Body of pancreas (tissue), 4 donors: ENCODE measurements around the gene CEP170. TPM values are rescaled to one million over a fixed set of nuclear protein-coding genes. Genes with fewer than 3 reads are reported as not detected.
"Not testable (repeated sequence)": the region's sequence is repeated elsewhere in the genome, so short reads cannot be mapped to it uniquely, and the experiment has no call there.

Source experiments
- ATAC-seq: fragments of 150-250 bp; one replicate; pipeline ENCODE4 v1.9.1; 2016
- DNase-seq, 4 donors: peaks; one replicate each; pipeline ENCODE4 v3.0.0-alpha.2; 2019
- H3K27ac ChIP-seq, 4 donors: fragments of 200-600 bp; sonication (generic); 1 replicate in 3 of 4; 2 replicates in 1 of 4; pipeline versions ENCODE4 v1.5.1 to v1.6.1; 2016 to 2019; ENCODE audit warnings: mild to moderate bottlenecking in 1 of 4, mixed read lengths in 1 of 4, moderate library complexity in 1 of 4
- H3K27me3 ChIP-seq, 2 donors: fragments of 200-600 bp; sonication (generic); one replicate each; pipeline ENCODE4 v1.6.0; 2016; ENCODE audit warnings: mild to moderate bottlenecking in 1 of 2
- H3K36me3 ChIP-seq, 2 donors: fragments of 200-600 bp; sonication (generic); replicated peaks in 1 of 2; 2 replicates each; pipeline ENCODE4 v1.5.1; 2016; ENCODE audit warnings: low read depth in 2 of 2; ENCODE audit not compliant: insufficient read depth in 1 of 2
- H3K4me1 ChIP-seq: fragments of 200-600 bp; sonication (generic); one replicate; pipeline ENCODE4 v1.6.0; 2016
- H3K4me3 ChIP-seq, 2 donors: fragments of 200-600 bp; sonication (generic); 1 replicate in 1 of 2; 2 replicates in 1 of 2; pipeline ENCODE4 v1.5.1; 2016 to 2019
- H3K9me3 ChIP-seq, 3 donors: fragments of 200-600 bp; sonication (generic); 1 replicate in 2 of 3; 2 replicates in 1 of 3; pipeline ENCODE4 v1.5.1; 2016
- POLR2A ChIP-seq, 3 donors: fragments of 450-650 bp; IDR thresholded peaks; one replicate each; pipeline ENCODE4 v1.6.1; 2016; ENCODE audit warnings: antibody characterized with exemption in 3 of 3, mild to moderate bottlenecking in 2 of 3
- WGBS, 2 donors: methylation state at CpG; one replicate each; pipeline ENCODE4 v1.1.5; 2017; 5-methylcytosine and 5-hydroxymethylcytosine counted together
- intact Hi-C: fragments of 100-400 bp; cut with DNase I; formaldehyde crosslinking; loops from one replicate; pipeline ENCODE4 v1.15.1; 2023
- total RNA-seq, 2 donors: library from RNA; depleted of rRNA; stranded (reverse); fragments of >200 nt; gene quantifications; one replicate each; pipeline ENCODE4 v1.1.0, GENCODE V29; 2016
- TF ChIP-seq, protein P1 (sequence below), 7 experiments: fragments of 450-650 bp in 4 of 7; fragments of 200-600 bp in 3 of 7; sonication (generic) in 3 of 7; IDR thresholded peaks; one replicate each; pipeline ENCODE4 v1.5.1; 2016 to 2019; ENCODE audit warnings: antibody characterized with exemption in 7 of 7

CEP170 gene
- total RNA-seq, 2 donors from 2014 or later: 17.5 to 22.3 TPM

GRCh38 chr1:243217349-243217748, 37.7 kb downstream of the CEP170 start:
- no peak overlapping the region for H3K27ac ChIP-seq
- no peaks in the 10 kb centered on the region for H3K27me3 ChIP-seq
- WGBS, 2 donors: 86 to 97% methylated on average over 2 of the region's 2 CpGs
- H3K36me3 ChIP-seq: peaks cover 0 to 4% of the 10 kb centered on the region in 2 donors
- H3K4me1 ChIP-seq: no peaks in the 10 kb centered on the region
- no peak for DNase-seq
- no peak for ATAC-seq
- TF ChIP-seq, protein P1, sequence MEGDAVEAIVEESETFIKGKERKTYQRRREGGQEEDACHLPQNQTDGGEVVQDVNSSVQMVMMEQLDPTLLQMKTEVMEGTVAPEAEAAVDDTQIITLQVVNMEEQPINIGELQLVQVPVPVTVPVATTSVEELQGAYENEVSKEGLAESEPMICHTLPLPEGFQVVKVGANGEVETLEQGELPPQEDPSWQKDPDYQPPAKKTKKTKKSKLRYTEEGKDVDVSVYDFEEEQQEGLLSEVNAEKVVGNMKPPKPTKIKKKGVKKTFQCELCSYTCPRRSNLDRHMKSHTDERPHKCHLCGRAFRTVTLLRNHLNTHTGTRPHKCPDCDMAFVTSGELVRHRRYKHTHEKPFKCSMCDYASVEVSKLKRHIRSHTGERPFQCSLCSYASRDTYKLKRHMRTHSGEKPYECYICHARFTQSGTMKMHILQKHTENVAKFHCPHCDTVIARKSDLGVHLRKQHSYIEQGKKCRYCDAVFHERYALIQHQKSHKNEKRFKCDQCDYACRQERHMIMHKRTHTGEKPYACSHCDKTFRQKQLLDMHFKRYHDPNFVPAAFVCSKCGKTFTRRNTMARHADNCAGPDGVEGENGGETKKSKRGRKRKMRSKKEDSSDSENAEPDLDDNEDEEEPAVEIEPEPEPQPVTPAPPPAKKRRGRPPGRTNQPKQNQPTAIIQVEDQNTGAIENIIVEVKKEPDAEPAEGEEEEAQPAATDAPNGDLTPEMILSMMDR (IDR thresholded peaks at IDR 0.05): no peak
- no peak for TF ChIP-seq POLR2A (IDR thresholded peaks at IDR 0.05)
- no peaks in the 10 kb centered on the region for H3K9me3 ChIP-seq
- intact Hi-C loops: no loop called here
- no peak overlapping the region for H3K4me3 ChIP-seq

DNA sequence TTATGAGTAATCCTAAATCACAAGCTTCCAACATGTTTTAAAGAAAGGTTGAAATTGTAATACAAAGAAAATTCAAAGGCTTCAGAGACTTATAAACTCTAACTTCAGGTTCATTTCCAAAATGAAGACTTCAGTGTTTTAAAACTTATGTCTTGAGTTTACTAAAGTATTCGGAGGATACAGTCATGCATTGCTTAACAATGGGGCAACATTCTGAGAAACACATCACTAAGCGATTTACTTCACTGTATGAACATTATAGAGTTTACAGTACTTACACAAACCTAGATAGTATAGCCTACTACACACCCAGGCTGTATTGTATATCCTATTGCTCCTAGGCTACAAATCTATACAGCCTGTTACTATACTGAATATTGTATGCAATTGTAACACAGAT, 38.3 kb downstream of the CEP170 start:
- no peak overlapping the region for H3K4me3 ChIP-seq
- H3K4me1 ChIP-seq: no peaks in the 10 kb centered on the region
- no peaks in the 10 kb centered on the region for H3K27me3 ChIP-seq
- H3K36me3 ChIP-seq: peaks cover 0 to 4% of the 10 kb centered on the region in 2 donors
- DNase-seq (no peak), ATAC-seq (no peak)
- no peak overlapping the region for H3K27ac ChIP-seq
- TF ChIP-seq POLR2A (IDR thresholded peaks at IDR 0.05): no peak
- TF ChIP-seq, protein P1 (IDR thresholded peaks at IDR 0.05): no peak
- no peaks in the 10 kb centered on the region for H3K9me3 ChIP-seq
- 89 to 94% methylated on average over 2 of the region's 2 CpGs for WGBS, 2 donors
- intact Hi-C loops: no loop called here

DNA sequence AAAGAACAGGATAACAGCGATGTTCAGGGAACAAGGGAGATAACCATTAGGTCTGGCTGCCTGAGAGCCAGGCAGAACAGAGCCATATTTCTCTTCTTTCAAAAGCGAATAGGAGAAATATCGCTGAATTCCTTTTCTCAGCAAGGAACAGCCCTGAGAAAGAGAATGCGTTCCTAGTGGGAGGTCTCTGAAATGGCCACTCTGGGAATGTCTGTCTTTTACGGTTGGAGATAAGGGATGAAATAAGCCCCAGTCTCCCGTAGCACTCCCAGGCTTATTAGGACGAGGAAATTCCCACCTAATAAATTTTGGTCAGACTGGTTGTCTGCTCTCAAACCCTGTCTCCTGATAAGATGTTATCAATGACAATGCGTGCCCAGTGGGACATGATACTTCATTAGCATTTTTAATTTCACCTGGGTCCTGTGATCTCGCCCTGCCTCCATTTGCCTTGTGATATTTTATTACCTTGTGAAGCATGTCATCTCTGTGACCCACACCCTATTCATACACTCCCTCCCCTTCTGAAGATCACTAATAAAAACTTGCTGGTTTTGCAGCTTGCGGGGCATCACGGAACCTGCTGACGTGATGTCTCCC, 39.7 kb downstream of the CEP170 start:
- DNase-seq, H3K4me3 ChIP-seq, H3K36me3 ChIP-seq, intact Hi-C loops, H3K9me3 ChIP-seq, ATAC-seq, H3K27ac ChIP-seq, H3K27me3 ChIP-seq, H3K4me1 ChIP-seq: not testable (repeated sequence)
- 87 to 91% methylated on average over 12 of the region's 12 CpGs for WGBS, 2 donors

- H3K36me3 ChIP-seq: no peaks in the 10 kb centered on the region
- intact Hi-C loops: no loop called here
- H3K4me1 ChIP-seq: no peaks in the 10 kb centered on the region
- WGBS, 2 donors: 72% methylated on average over 4 of the region's 4 CpGs
- no peaks in the 10 kb centered on the region for H3K27me3 ChIP-seq
- no peak overlapping the region for H3K27ac ChIP-seq
- H3K4me3 ChIP-seq: no peak overlapping the region
- no peak for DNase-seq
- no peak for ATAC-seq
- no peak for TF ChIP-seq POLR2A (IDR thresholded peaks at IDR 0.05)
- TF ChIP-seq, protein P1 (IDR thresholded peaks at IDR 0.05): no peak
- H3K9me3 ChIP-seq: no peaks in the 10 kb centered on the region
These were observed 41.9 kb downstream of the CEP170 start for GRCh38 chr1:243213045-243213787.

DNA sequence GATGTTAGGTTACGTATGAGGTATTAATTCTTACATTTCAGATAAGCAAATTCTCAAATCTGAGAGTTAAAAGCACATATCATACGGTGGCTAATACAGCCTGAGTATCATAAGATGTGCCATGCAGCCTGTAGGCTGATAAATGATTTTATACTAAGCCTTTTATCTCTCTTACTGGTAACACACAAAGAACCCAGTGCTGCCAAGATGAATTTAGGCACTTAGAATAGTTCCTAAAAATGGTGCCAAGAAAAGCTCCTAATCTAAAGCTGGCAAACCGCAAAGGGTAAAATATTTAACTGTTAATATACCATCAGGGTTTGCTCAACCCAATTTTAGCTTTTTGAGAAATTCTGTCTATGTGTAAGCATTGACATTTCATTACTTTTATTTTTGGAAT, 43.1 kb downstream of the CEP170 start:
- H3K4me3 ChIP-seq, H3K36me3 ChIP-seq, H3K27ac ChIP-seq, intact Hi-C loops, H3K9me3 ChIP-seq, H3K27me3 ChIP-seq, ATAC-seq, H3K4me1 ChIP-seq, DNase-seq: not testable (repeated sequence)
- WGBS, 2 donors: 21 to 22% methylated on average over 3 of the region's 3 CpGs

GRCh38 chr1:243205026-243205501, 50.0 kb downstream of the CEP170 start:
- 96 to 100% methylated on average over 3 of the region's 3 CpGs for WGBS, 2 donors
- intact Hi-C loops, DNase-seq, H3K4me1 ChIP-seq, H3K27ac ChIP-seq, H3K9me3 ChIP-seq, H3K36me3 ChIP-seq, H3K27me3 ChIP-seq, ATAC-seq, H3K4me3 ChIP-seq: not testable (repeated sequence)

DNA sequence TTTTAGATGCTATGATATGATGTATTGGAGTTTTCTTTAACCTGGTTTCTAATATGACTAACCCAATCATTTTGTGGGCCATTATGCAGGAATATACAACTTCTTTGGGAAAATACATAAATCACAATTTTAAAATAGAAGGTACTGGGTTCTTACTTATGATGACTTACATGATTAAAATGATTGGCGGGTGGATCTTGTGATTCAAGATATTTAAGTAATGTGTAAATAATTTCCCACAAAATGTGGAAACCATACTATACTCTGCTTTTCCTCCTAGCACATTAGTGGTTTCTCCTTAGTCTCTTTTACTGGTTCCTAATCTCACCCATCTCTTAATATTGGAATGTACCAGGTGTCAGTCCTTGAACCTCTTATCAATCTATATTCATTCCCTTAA, 50.7 kb downstream of the CEP170 start:
- intact Hi-C loops, H3K4me1 ChIP-seq, H3K27me3 ChIP-seq, H3K36me3 ChIP-seq, DNase-seq, ATAC-seq, H3K9me3 ChIP-seq, H3K4me3 ChIP-seq, H3K27ac ChIP-seq: not testable (repeated sequence)
- WGBS, 2 donors: 92 to 94% methylated on average over 1 of the region's 1 CpG

DNA sequence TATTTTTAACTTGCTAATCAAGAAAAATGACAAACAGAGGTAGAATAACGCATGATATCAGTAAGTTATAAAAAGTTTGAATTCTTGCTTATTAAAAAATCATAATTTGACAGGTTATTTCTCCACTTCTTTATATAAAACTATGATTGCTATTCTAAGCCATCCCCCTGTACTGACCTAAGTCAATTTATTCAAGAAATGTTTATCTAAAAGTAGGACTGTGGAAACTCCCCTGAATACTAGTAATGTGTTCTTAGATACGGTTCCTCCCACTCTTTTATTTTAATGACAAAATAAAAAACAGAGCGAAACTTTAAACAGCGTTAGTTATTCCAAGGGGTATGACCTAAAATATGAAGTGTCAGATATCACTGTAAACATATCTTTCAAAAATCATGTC, 51.9 kb downstream of the CEP170 start:
- H3K9me3 ChIP-seq, H3K4me1 ChIP-seq, ATAC-seq, intact Hi-C loops, H3K4me3 ChIP-seq, H3K27me3 ChIP-seq, H3K27ac ChIP-seq, DNase-seq, H3K36me3 ChIP-seq: not testable (repeated sequence)
- 59 to 80% methylated on average over 4 of the region's 4 CpGs for WGBS, 2 donors

GRCh38 chr1:243201316-243201715, 53.8 kb downstream of the CEP170 start:
- H3K27me3 ChIP-seq, H3K36me3 ChIP-seq, DNase-seq, ATAC-seq, H3K4me3 ChIP-seq, H3K27ac ChIP-seq, H3K4me1 ChIP-seq, intact Hi-C loops, H3K9me3 ChIP-seq: not testable (repeated sequence)
- WGBS, 2 donors: 58 to 68% methylated on average over 2 of the region's 2 CpGs
